Measurements from ENCODE around the gene IL17B.

The IL17B gene, protein sequence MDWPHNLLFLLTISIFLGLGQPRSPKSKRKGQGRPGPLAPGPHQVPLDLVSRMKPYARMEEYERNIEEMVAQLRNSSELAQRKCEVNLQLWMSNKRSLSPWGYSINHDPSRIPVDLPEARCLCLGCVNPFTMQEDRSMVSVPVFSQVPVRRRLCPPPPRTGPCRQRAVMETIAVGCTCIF

DNA sequence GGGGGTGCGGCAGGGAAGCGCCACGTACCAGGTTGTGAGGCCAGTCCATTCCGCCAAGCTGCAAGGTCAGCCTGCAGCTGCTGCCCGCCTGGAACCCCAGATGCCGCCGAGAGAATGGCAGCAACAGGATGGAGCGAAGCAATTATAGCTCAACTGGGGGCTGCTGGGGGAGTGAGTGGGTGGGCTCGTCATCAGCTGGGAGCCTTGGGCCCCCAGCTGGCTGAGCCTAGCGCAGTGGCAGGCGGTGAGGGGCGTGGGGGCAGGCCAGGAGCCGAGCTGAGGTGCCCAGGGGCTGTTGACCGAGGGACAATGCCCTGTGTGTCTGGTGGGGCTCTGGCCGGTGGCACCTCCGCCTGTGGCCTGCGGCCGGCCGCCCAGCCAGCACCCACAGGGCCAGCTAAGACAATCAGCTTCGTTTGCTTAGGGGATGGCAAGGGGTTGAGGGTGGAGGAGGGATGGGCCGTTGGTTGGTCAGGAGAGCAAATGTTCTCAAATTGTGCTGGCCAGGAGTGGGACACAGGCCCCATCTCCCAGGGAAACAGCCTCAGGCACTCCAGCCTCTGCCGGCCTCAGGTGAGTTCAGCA, at the start of gene IL17B:
Gene IL17B, minus strand, starts transcription at position 116 of the 585 bp plus-strand sequence. Its CDS starts 67 bp downstream, at position 49.
- no peak for ATAC-seq

DNA sequence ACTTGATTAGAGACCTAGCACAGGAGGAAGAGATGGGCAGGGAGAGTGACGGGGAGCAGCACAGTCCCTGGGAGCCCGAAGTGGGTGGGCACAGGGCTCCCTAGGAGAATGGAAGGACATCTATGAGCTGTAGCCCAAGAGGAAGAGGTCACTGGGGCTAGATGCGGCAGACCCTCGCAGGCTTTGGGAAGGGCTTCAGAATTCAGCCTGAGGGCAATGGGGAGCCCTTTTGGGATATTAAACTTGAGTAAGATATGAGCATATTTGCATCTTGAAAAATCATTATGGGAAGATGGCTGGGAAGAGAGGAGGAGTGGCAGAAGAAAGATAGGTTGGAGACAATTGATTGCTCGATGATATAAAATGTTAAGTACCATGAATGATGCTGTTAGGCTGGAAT, 48.9 kb upstream of the IL17B start:
- no peak for ATAC-seq

DNA sequence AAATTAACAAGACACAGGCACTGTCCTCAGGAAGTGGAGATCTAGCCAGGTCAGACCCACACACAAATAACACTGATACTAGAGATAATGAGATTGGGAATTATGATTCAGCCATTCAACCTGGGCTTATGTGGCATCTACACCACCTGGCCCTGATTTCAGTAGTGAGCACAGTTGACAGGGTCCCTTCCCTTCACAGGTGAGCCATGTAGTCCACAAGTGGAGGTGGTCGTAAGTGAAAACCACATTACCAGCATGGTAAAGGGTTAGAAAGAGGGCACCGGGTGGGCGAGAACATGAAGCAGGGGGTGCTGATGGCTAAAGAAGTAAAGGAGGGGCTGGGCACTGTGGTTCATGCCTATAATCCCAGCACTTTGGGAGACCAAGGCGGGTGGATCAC, 48.3 kb upstream of the IL17B start:
- ATAC-seq = no peak

DNA sequence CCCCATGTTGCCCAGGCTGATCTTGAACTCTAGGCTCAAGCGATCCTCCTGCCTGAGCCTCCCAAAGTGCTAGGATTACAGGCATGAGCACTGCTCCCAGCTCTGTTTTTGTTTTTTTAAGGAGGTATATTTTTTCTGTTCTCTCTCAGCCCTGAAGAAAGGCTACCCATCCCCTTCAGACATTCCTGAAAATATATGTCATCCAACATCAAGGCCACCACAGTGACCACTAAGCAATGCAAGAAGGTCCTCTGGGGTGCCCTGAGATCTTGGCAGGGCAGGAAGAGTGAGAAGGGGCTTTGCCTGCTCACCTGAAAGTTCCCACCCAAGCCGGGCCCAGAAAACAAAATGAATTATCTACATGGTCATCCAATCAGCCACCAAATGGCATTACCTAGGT, 47.8 kb upstream of the IL17B start:
- ATAC-seq = no peak

DNA sequence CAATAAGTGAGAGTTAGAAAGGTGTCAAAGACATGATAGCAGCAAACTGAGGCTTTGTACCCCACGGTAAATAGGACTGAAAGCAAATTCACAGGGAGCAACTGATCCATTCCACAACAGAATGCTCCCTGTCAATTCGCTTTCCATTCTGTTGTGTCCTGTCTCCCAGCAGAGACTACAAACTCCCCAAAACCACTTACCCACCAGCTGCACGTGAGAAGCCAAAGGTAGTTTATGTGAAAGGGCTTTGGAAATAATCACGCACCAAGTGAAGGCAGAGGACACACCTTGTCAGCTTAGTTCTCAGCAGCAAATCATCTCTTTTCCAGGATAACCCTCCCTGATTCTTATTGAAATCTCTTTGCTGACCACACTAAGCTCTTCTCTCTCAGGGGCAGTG, 46.6 kb upstream of the IL17B start:
- ATAC-seq = no peak

DNA sequence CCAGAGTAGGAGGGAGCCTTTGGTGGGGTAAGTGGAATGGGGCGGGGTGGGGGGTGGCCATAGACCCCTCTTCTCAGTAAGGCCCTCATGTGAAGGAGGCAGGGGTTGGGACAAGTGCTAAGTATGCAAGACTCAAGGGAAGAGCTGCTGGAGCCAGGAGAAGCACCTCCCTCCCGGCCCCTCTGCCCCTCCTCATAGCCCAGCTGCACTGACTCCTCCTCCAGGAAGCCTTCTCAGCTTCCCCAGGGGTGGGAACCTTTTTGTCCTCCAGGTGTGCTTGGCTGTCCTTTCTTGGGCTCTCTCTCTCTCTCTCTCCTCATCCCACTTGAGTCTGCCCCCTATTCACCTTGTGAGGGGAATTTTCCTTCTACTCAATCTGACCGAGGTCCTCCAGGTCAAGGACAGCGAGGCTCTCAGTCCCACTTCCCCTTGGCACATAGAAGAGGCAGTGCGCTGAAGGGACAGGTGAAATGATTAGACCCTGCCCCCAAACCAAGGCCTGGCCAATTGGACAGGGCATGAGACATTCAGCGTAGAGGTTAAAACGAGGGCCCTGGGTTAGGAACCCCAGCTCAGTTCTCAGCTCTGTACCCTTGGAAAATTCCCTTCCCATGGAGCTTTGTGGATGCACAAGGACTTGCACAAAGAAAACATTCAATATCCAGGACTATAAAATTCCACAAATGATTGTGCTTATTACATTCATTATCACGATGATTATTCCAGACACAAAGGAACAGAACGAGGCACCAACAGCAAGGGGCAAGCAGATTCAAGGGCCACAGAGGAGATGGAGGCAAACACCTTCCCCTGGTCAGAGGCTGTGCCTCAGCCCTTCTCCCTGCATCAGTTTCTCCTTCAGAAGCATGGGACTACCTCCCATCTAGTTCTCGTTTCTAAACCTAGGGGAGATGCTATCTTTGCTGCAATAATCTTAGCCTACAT, 45.6 kb upstream of the IL17B start:
- ATAC-seq = no peak

- ATAC-seq = no peak
Observed at GRCh38 chr5:149423794-149424268, 44.7 kb upstream of the IL17B start.

GRCh38 chr5:149423049-149423793, 44.1 kb upstream of the IL17B start:
- ATAC-seq = no peak

DNA sequence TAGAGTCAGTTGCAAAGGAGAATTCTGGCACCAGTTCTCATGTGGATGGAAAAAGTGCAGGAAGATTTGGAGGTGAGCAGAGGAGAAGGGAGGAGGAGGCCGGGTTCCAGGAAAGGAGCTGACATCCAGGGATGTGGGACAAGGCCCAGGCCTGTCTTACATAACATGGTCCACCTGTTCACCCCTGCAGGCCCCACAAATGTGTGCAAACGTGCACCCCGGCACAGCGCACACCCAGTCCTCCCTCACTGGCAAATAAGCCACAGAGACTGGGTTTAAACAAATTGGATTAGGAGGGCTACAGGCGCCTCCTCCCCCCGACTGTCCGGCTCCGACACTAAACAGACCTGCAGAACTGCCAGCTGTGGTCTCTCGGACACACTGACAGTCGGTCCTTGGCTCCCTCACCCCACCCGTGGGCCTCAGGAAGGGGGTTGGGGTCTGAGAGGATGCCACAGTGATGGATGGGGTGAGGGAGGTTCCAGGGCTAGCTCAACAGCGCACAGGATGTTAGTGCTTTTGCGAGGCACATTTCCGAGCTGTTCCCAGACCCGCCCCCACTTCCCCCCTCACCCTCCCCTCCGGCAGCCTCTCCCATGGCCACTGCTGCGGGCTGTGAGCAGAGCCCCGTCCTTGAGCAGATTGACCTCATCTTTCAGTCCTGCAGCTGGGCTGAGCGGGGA, 43.4 kb upstream of the IL17B start:
- ATAC-seq = no peak

GRCh38 chr5:149421834-149422233, 42.7 kb upstream of the IL17B start:
- no peak for ATAC-seq

DNA sequence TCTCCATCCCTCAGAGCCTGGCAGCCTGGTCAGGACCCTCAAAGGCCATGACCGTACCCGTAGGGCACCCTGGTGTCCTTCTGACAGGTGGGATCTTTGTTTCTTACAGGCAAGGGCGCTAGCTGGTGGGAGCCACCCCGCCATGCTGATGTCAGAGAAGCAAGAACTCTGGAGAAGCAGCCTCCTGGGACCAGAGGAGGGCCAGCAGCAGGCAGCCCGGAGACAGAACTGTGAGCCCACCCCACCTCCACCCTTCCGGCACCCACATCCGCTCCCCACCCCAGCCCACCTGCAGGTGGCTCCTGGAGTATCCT, 42.2 kb upstream of the IL17B start:
- ATAC-seq = no peak

DNA sequence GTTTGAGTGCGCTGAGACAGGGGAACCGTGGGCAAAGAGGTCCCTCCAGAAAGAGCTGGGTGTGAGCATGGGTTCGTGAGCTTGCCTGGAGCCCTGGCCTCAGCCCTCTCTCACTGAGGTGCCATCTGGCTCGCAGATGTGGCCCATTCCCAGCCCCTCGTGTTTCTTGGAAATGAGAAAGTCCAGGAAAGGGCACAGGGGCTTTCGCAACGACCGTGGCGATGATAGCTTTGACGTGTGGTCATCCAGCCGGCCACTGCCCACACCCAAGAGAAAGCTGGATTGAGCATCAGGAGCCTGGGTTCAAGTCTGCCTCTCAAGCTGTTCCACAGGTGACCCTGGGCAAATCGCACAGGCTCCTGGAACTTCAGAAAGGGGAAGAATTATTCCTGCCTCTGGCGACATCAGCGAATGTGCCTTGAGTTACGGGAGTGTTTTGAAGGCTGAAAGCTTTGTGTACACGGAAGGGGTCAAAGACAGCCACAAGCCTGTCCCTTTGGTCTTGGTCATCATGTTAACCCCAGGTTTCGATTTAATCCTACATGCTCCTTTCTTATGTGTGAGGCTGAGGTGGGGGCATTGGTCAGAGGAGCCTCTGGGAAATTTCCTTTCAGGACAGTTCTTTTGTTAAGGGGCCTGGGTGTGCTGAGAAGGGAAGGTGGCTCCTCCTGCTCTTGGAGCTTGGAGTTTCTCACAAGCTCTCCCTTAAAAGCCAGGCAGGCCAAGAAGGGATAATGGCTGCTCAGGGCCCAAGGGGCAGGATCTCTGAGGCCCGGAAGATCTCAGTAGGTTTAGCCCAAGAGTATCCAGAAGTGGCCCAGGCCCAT, 41.7 kb upstream of the IL17B start:
- no peak for ATAC-seq

DNA sequence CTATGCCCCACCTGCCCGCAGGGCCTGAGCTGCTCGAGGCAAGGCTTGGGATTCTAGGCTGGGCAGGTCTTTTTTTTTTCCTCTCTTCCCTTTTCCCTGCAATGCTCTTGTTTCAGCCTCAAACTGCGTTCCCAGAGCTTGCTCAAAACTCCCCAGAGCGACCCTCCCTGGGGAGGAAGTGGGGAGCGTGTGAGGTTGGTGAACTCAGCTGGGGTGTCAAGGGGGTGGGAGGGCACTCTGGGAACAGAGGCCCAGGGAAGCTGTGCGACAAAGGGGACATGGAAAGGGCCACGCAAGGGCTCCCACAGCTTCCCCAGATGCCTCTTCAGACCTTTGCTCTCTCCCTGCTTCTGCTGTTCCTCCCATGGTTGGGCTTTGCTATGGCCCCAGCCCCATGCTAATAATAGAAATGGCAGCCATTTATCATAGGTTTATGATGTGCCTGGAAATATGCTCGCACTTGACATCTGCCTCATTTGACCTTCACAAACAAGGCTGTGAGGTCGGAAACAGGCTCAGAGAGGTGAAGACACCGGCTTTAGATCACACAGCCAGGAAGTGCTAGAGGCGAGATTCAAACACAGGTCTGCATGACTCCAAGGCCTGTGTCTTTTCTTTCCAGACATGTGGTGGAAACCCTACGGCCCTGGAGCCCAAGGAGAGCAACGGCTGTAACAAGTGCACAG, 40.9 kb upstream of the IL17B start:
- no peak for ATAC-seq

DNA sequence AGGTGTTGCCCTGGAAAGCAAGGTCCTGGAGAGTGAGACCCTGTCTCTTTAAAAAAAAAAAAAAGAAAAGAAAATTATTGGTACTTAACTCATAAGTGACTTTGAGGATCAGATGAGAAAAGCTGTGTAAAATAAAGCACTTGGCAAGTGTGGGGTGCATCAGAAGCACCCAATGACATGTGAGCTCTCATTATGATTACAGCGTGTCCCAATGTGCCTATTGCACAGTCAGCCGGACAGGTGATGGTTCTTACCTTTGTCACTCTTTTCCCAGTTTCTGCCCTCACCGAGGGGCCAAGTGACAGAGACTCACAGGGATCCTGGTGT, 40.4 kb upstream of the IL17B start:
- ATAC-seq = no peak

DNA sequence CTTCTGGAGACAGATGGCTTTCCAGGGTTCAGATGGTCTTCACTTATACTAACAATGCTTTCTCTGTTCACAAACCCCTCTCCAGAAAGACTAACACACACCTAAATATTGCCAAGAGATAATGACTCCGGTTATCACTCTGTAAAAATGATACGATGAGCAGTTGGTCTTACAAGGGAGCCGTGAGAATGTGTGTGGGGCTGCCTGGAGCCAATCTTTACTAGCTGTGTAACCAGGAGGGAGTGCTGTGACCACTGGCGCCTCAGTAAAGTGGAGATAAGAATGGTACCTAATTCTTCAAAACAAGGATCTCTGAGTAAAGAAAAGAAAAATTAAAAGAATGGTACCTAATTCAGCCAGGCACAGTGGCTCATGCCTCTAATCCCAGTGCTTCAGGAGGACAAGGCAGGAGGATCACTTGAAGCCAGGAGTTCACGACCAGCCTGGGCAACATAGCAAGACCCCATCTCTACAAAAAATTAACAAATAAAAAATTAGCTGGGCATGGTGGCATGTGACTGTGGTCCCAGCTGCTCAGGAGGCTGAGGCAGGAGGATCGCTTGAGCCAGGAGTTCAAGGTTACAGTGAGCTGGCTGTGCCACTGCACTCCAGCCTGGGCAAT, 39.9 kb upstream of the IL17B start:
- ATAC-seq = no peak

- no peak for ATAC-seq
Observed at GRCh38 chr5:149417711-149418368, 38.7 kb upstream of the IL17B start.

GRCh38 chr5:149416987-149417710, 38.1 kb upstream of the IL17B start:
- ATAC-seq = no peak

GRCh38 chr5:149415066-149415967, 36.2 kb upstream of the IL17B start:
- ATAC-seq = no peak

All from activated CD4-positive, CD25-positive, alpha-beta regulatory T cell treated with anti-CD3 and anti-CD28 coated beads, Interleukin-2, amount 50 U/mL, for 24 hours (primary cell).